Measurements from ENCODE around the gene OR2C1. TPM values are rescaled to one million over a fixed set of nuclear protein-coding genes. Genes with fewer than 3 reads are reported as not detected.

The OR2C1 gene
- not detected for total RNA-seq (2021; ENCODE audit: unreplicated experiment)
- polyA plus RNA-seq (2012) = not detected in 2 replicates
- percentile 19 among the genes with signal in this experiment for Bru-seq, nascent RNA
- not detected for BruChase-seq, experiment 1, labeled RNA remaining after a 6-hour chase
- not detected for BruChase-seq, experiment 2, labeled RNA remaining after a 2-hour chase
- long read RNA-seq = 0 reads

- Histone ChIP-seq H2AFZ (ENCODE audit: low read depth, low read length, poor library complexity, severe bottlenecking) (no peak within 1 kb of the TSS), H3K27ac (ENCODE audit: low read depth, low read length) (no peak within 1 kb of the TSS), H3K36me3 (ENCODE audit: control insufficient read depth in 1 of 2, insufficient read depth in 2 of 2, low read length in 2 of 2) (no peaks in the 10 kb centered on the region), H3K9me2 (ENCODE audit: insufficient read depth) (no peaks in the 10 kb centered on the region), H3K79me2 (ENCODE audit: insufficient read depth, low read length) (no peaks in the 10 kb centered on the region), H3K9me3 (ENCODE audit: control insufficient read depth in 1 of 2, insufficient read depth in 1 of 2, low read depth in 1 of 2, low read length in 2 of 2) (no peaks in the 10 kb centered on the region), H3K9ac (ENCODE audit: low read length) (no peak within 1 kb of the TSS), H3K27me3 (ENCODE audit: insufficient read depth, low read length) (no peaks in the 10 kb centered on the region), H4K20me1 (ENCODE audit: insufficient read depth) (no peaks in the 10 kb centered on the region), H3K4me3 (replicated peaks in 1 of 2; ENCODE audit: low read depth in 1 of 2, low read length in 2 of 2) (no peak within 1 kb of the TSS), H3K4me2 (ENCODE audit: low read length) (no peak within 1 kb of the TSS), H3K4me1 (ENCODE audit: control insufficient read depth in 1 of 2, insufficient read depth in 2 of 2, low read length in 2 of 2) (no peaks in the 10 kb centered on the region)
- intact Hi-C loops (cut with micrococcal nuclease) = no loop called here
- DNase-seq (ENCODE audit: low read depth, low spot score) (no peak), ATAC-seq (no peak)
- no peak for TF ChIP-seq YY1 (IDR thresholded peaks at IDR 0.05; ENCODE audit: extremely low read depth, insufficient replicate concordance, low read depth, low read length)
- TF ChIP-seq, protein P1, sequence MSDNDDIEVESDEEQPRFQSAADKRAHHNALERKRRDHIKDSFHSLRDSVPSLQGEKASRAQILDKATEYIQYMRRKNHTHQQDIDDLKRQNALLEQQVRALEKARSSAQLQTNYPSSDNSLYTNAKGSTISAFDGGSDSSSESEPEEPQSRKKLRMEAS (IDR thresholded peaks at IDR 0.05) = no peak
- TF ChIP-seq EZH2 (IDR thresholded peaks at IDR 0.05) = no peak
- TF ChIP-seq ZNF274 (IDR thresholded peaks at IDR 0.05; ENCODE audit: low read depth, low read length) = no peak
- TF ChIP-seq CEBPB (IDR thresholded peaks at IDR 0.05; ENCODE audit: low read depth) = no peak
- TF ChIP-seq ATF3 (IDR thresholded peaks at IDR 0.05) = no peak
- no peak for TF ChIP-seq POLR2AphosphoS5 (IDR thresholded peaks at IDR 0.05; ENCODE audit: low read depth, low read length)
- ChIA-PET POLR2A (no interaction called here), CTCF (interaction anchor here (0.7 kb wide), 1 partner anchor 147 kb away, joined by 3 read pairs; no protein-coding TSS in a partner anchor), RAD21 (ENCODE audit: low non-redundant PET in 1 of 2, low total read pairs in 2 of 2, uncharacterized antibody in 2 of 2, unreplicated experiment in 2 of 2) (no interaction called here)
- no TSS peak for BruUV-seq (replicated peaks)
Measured at GRCh38 chr16:3355589-3355988, at the start of gene OR2C1. TSS of gene OR2C1 (plus strand) at chr16:3355889. CDS start at chr16:3355941, 52 bp downstream.

GRCh38 chr16:3306078-3306477 is 49.6 kb upstream of the OR2C1 start:
- ChIA-PET CTCF (no interaction called here), RAD21 (ENCODE audit: low non-redundant PET in 1 of 2, low total read pairs in 2 of 2, uncharacterized antibody in 2 of 2, unreplicated experiment in 2 of 2) (no interaction called here), POLR2A (no interaction called here)
- intact Hi-C loops (cut with micrococcal nuclease) = loop anchor here (10.0 kb wide), 1 partner anchor 89 kb away; no protein-coding TSS in a partner anchor
- Histone ChIP-seq H3K9ac (ENCODE audit: low read length) (peak overlapping the region; percentile 58), H3K36me3 (ENCODE audit: control insufficient read depth in 1 of 2, insufficient read depth in 2 of 2, low read length in 2 of 2) (peaks cover 0 to 6% of the 10 kb centered on the region in 2 experiments; a peak in 1 of 4 replicates), H3K9me2 (ENCODE audit: insufficient read depth) (no peaks in the 10 kb centered on the region), H2AFZ (ENCODE audit: low read depth, low read length, poor library complexity, severe bottlenecking) (no peak overlapping the region), H3K4me1 (ENCODE audit: control insufficient read depth in 1 of 2, insufficient read depth in 2 of 2, low read length in 2 of 2) (peaks cover 0 to 19% of the 10 kb centered on the region in 2 experiments; a peak in 2 of 4 replicates), H3K4me3 (replicated peaks in 1 of 2; ENCODE audit: low read depth in 1 of 2, low read length in 2 of 2) (peak overlapping the region; percentile 51 to 60), H3K4me2 (ENCODE audit: low read length) (peak overlapping the region; percentile 66), H3K27ac (ENCODE audit: low read depth, low read length) (peak overlapping the region; percentile 79), H3K79me2 (ENCODE audit: insufficient read depth, low read length) (no peaks in the 10 kb centered on the region), H3K9me3 (ENCODE audit: control insufficient read depth in 1 of 2, insufficient read depth in 1 of 2, low read depth in 1 of 2, low read length in 2 of 2) (peaks cover 0 to 8% of the 10 kb centered on the region in 2 experiments; a peak in 1 of 4 replicates), H3K27me3 (ENCODE audit: insufficient read depth, low read length) (no peaks in the 10 kb centered on the region), H4K20me1 (ENCODE audit: insufficient read depth) (no peaks in the 10 kb centered on the region)
- no peak for ATAC-seq
- TSS peak; percentile 34 for BruUV-seq (replicated peaks)
- DNase-seq (ENCODE audit: low read depth, low spot score) = no peak
- TF ChIP-seq ELF1 (IDR thresholded peaks at IDR 0.05; ENCODE audit: borderline replicate concordance, low read depth) (no peak), EZH2 (IDR thresholded peaks at IDR 0.05) (no peak), ATF3 (IDR thresholded peaks at IDR 0.05) (no peak), FOSL1 (IDR thresholded peaks at IDR 0.05; ENCODE audit: low read depth) (no peak), SP1 (IDR thresholded peaks at IDR 0.05; ENCODE audit: low read depth) (no peak), EZH2phosphoT487 (IDR thresholded peaks at IDR 0.05; ENCODE audit: borderline replicate concordance) (no peak)
- TF ChIP-seq, protein P2, sequence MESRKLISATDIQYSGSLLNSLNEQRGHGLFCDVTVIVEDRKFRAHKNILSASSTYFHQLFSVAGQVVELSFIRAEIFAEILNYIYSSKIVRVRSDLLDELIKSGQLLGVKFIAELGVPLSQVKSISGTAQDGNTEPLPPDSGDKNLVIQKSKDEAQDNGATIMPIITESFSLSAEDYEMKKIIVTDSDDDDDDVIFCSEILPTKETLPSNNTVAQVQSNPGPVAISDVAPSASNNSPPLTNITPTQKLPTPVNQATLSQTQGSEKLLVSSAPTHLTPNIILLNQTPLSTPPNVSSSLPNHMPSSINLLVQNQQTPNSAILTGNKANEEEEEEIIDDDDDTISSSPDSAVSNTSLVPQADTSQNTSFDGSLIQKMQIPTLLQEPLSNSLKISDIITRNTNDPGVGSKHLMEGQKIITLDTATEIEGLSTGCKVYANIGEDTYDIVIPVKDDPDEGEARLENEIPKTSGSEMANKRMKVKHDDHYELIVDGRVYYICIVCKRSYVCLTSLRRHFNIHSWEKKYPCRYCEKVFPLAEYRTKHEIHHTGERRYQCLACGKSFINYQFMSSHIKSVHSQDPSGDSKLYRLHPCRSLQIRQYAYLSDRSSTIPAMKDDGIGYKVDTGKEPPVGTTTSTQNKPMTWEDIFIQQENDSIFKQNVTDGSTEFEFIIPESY (IDR thresholded peaks at IDR 0.05; ENCODE audit: extremely low read depth, insufficient replicate concordance, low read length) = no peak
- TF ChIP-seq, protein P3, sequence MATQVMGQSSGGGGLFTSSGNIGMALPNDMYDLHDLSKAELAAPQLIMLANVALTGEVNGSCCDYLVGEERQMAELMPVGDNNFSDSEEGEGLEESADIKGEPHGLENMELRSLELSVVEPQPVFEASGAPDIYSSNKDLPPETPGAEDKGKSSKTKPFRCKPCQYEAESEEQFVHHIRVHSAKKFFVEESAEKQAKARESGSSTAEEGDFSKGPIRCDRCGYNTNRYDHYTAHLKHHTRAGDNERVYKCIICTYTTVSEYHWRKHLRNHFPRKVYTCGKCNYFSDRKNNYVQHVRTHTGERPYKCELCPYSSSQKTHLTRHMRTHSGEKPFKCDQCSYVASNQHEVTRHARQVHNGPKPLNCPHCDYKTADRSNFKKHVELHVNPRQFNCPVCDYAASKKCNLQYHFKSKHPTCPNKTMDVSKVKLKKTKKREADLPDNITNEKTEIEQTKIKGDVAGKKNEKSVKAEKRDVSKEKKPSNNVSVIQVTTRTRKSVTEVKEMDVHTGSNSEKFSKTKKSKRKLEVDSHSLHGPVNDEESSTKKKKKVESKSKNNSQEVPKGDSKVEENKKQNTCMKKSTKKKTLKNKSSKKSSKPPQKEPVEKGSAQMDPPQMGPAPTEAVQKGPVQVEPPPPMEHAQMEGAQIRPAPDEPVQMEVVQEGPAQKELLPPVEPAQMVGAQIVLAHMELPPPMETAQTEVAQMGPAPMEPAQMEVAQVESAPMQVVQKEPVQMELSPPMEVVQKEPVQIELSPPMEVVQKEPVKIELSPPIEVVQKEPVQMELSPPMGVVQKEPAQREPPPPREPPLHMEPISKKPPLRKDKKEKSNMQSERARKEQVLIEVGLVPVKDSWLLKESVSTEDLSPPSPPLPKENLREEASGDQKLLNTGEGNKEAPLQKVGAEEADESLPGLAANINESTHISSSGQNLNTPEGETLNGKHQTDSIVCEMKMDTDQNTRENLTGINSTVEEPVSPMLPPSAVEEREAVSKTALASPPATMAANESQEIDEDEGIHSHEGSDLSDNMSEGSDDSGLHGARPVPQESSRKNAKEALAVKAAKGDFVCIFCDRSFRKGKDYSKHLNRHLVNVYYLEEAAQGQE (IDR thresholded peaks at IDR 0.05; ENCODE audit: low read depth) = no peak
